K562 (cell line): Measurements from ENCODE around the gene DPH7. TPM values are rescaled to one million over a fixed set of nuclear protein-coding genes. Genes with fewer than 3 reads are reported as not detected.

ENCODE experiments used
- CHD4 ChIP-seq: fragments of 200-600 bp; sonication (generic); IDR thresholded peaks from 3 replicates; pipeline ENCODE4 v1.6.1; 2012; ENCODE audit warnings: low read depth, mild to moderate bottlenecking, mixed read lengths, low read length, inconsistent platforms; ENCODE audit not compliant: insufficient read depth, insufficient replicate concordance, poor library complexity, severe bottlenecking
- DEAF1 ChIP-seq: fragments of 450-650 bp; formaldehyde crosslinking; IDR thresholded peaks from 2 replicates; pipeline ENCODE4 v1.4.0; 2020; ENCODE audit warnings: mild to moderate bottlenecking, moderate library complexity
- DPF2 ChIP-seq: fragments of 450-650 bp; IDR thresholded peaks from 2 replicates; pipeline ENCODE4 v1.6.1; 2016
- EHMT2 ChIP-seq: fragments of 450-650 bp; IDR thresholded peaks from 2 replicates; pipeline ENCODE4 v1.6.1; 2018; ENCODE audit warnings: antibody characterized with exemption
- EP400 ChIP-seq: fragments of 450-650 bp; IDR thresholded peaks from 2 replicates; pipeline ENCODE4 v1.6.1; 2017; ENCODE audit warnings: antibody characterized with exemption, mild to moderate bottlenecking, moderate library complexity
- GABPA ChIP-seq: fragments of 200-800 bp; sonication (Bioruptor generic); conservative IDR thresholded peaks from 2 replicates; pipeline ENCODE4 v1.6.1; 2016; ENCODE audit warnings: low read depth, missing genetic modification characterization, missing compliant biosample characterization
- HMGXB4 ChIP-seq: sonication (generic); formaldehyde crosslinking; IDR thresholded peaks from 2 replicates; pipeline ENCODE4 v1.8.1; 2023; ENCODE audit warnings: mild to moderate bottlenecking, missing genetic modification reagents
- LARP7 ChIP-seq: fragments of 450-650 bp; IDR thresholded peaks from 2 replicates; pipeline ENCODE4 v1.6.1; 2016
- MYNN ChIP-seq, 2 experiments: sonication (generic); formaldehyde crosslinking in 1 of 2; IDR thresholded peaks; 2 replicates each; pipeline versions ENCODE4 v1.5.0 to v1.6.1; 2016 to 2020; ENCODE audit warnings: antibody characterized with exemption in 1 of 2, missing genetic modification reagents in 1 of 2
- POLR2B ChIP-seq: fragments of 450-650 bp; IDR thresholded peaks from 2 replicates; pipeline ENCODE4 v1.6.1; 2018; ENCODE audit warnings: low read depth; ENCODE audit not compliant: partially characterized antibody
- PTTG1 ChIP-seq: fragments of 450-650 bp; IDR thresholded peaks from 2 replicates; pipeline ENCODE4 v1.6.1; 2016; ENCODE audit warnings: low read depth, mild to moderate bottlenecking, missing genetic modification characterization, missing compliant biosample characterization
- TAF7 ChIP-seq: fragments of 450-650 bp; IDR thresholded peaks from 2 replicates; pipeline ENCODE4 v1.6.1; 2016; ENCODE audit warnings: missing genetic modification characterization, missing compliant biosample characterization
- TOE1 ChIP-seq, 2 experiments: fragments of 450-650 bp in 1 of 2; sonication (generic) in 1 of 2; formaldehyde crosslinking in 1 of 2; IDR thresholded peaks; 2 replicates each; pipeline versions ENCODE4 v1.7.1 to v1.8.0; 2016 to 2022; ENCODE audit warnings: borderline replicate concordance in 2 of 2, mild to moderate bottlenecking in 2 of 2, antibody characterized with exemption in 1 of 2, inconsistent platforms in 1 of 2, low read depth in 1 of 2, missing genetic modification reagents in 1 of 2, moderate library complexity in 1 of 2
- XRCC5 ChIP-seq: fragments of 200-400 bp; formaldehyde crosslinking; IDR thresholded peaks from 2 replicates; pipeline ENCODE4 v1.6.1; 2017; ENCODE audit warnings: low read depth, mild to moderate bottlenecking, low read length
- ZFPM2 ChIP-seq: fragments of 250-450 bp; sonication (Bioruptor Pico); IDR thresholded peaks from 2 replicates; pipeline ENCODE4 v1.5.1; 2022; ENCODE audit warnings: mild to moderate bottlenecking
- ZNF217 ChIP-seq: sonication (generic); formaldehyde crosslinking; IDR thresholded peaks from 2 replicates; pipeline ENCODE4 v1.8.0; 2022; ENCODE audit warnings: mild to moderate bottlenecking, missing genetic modification reagents
- polyA plus RNA-seq, 8 experiments: library from polyadenylated mRNA; depleted of rRNA in 4 of 8; stranded (reverse) in 5 of 8; unstranded in 3 of 8; fragments of >200 nt; fragmentation: Nextera tagmentation in 2 of 8; fragmentation: Illumina TruSeq in 1 of 8; extraction: Ambion mirVana in 2 of 8; extraction: Trizol in 1 of 8; gene quantifications; 2 replicates each; pipeline versions ENCODE4 v1.2.1 to v1.2.3, GENCODE V29; 2011 to 2014; ENCODE audit warnings: inconsistent platforms in 1 of 8, missing spikeins in 1 of 8
- total RNA-seq, 7 experiments: library from RNA; depleted of rRNA in 6 of 7; stranded (reverse); fragments of >200 nt in 6 of 7; fragmentation: Illumina TruSeq in 2 of 7; extraction: Trizol in 2 of 7; gene quantifications; 2 replicates each; pipeline versions ENCODE4 v1.2.1 to v1.2.3, GENCODE V29; 2011 to 2021; ENCODE audit warnings: low replicate concordance in 1 of 7
- TF ChIP-seq, protein P1 (sequence below): fragments of 450-650 bp; IDR thresholded peaks from 2 replicates; pipeline ENCODE4 v1.7.1; 2018; ENCODE audit warnings: mild to moderate bottlenecking, low read depth; ENCODE audit not compliant: partially characterized antibody
- TF ChIP-seq, protein P2 (sequence below): sonication (generic); formaldehyde crosslinking; IDR thresholded peaks from 2 replicates; pipeline ENCODE4 v1.8.0; 2022; ENCODE audit warnings: missing genetic modification reagents, mild to moderate bottlenecking, borderline replicate concordance

The DPH7 gene
- total and polyA plus RNA-seq, 9 of the 15 experiments (the other 6 are each of a cell fraction or from before 2014, with no cell fraction given): 13.9 to 68.6 (median 41.3) TPM

GRCh38 chr9:137578518-137579258, at the start of gene DPH7 (continued):
- no peak for TF ChIP-seq PTTG1 (tag)
- TF ChIP-seq ZNF217 (CRISPR knock-in tag): no peak
- no peak for TF ChIP-seq CHD4
- no peak for TF ChIP-seq EHMT2
- peak; percentile 74; the same call in 1 of the 2 replicates for TF ChIP-seq HMGXB4 (CRISPR knock-in tag)
- no peak for TF ChIP-seq LARP7
- TF ChIP-seq XRCC5: peak; percentile 98
- 0 out of 2 replicates have a peak, but pooled peaks have one; percentile 49 for TF ChIP-seq TOE1 (IDR thresholded peaks at IDR 0.05; ENCODE audit: borderline replicate concordance)
- TF ChIP-seq TOE1 (CRISPR knock-in tag; IDR thresholded peaks at IDR 0.05; ENCODE audit: borderline replicate concordance, low read depth): 0 out of 2 replicates have a peak, but pooled peaks have one; percentile 8
- TF ChIP-seq ZFPM2 (CRISPR knock-in tag): no peak
- 0 out of 2 replicates have a peak, but pooled peaks have one; percentile 12 for TF ChIP-seq DEAF1 (CRISPR knock-in tag)
- TF ChIP-seq MYNN (IDR thresholded peaks at IDR 0.05): no peak
- TF ChIP-seq MYNN (CRISPR knock-in tag; IDR thresholded peaks at IDR 0.05): no peak
- peak; percentile 58 for TF ChIP-seq POLR2B
- TF ChIP-seq, protein P1, sequence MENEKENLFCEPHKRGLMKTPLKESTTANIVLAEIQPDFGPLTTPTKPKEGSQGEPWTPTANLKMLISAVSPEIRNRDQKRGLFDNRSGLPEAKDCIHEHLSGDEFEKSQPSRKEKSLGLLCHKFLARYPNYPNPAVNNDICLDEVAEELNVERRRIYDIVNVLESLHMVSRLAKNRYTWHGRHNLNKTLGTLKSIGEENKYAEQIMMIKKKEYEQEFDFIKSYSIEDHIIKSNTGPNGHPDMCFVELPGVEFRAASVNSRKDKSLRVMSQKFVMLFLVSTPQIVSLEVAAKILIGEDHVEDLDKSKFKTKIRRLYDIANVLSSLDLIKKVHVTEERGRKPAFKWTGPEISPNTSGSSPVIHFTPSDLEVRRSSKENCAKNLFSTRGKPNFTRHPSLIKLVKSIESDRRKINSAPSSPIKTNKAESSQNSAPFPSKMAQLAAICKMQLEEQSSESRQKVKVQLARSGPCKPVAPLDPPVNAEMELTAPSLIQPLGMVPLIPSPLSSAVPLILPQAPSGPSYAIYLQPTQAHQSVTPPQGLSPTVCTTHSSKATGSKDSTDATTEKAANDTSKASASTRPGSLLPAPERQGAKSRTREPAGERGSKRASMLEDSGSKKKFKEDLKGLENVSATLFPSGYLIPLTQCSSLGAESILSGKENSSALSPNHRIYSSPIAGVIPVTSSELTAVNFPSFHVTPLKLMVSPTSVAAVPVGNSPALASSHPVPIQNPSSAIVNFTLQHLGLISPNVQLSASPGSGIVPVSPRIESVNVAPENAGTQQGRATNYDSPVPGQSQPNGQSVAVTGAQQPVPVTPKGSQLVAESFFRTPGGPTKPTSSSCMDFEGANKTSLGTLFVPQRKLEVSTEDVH: peak; percentile 86
- TF ChIP-seq EP400: peak; percentile 88
- TF ChIP-seq GABPA (tag): peak; percentile 100
- TF ChIP-seq, protein P2, sequence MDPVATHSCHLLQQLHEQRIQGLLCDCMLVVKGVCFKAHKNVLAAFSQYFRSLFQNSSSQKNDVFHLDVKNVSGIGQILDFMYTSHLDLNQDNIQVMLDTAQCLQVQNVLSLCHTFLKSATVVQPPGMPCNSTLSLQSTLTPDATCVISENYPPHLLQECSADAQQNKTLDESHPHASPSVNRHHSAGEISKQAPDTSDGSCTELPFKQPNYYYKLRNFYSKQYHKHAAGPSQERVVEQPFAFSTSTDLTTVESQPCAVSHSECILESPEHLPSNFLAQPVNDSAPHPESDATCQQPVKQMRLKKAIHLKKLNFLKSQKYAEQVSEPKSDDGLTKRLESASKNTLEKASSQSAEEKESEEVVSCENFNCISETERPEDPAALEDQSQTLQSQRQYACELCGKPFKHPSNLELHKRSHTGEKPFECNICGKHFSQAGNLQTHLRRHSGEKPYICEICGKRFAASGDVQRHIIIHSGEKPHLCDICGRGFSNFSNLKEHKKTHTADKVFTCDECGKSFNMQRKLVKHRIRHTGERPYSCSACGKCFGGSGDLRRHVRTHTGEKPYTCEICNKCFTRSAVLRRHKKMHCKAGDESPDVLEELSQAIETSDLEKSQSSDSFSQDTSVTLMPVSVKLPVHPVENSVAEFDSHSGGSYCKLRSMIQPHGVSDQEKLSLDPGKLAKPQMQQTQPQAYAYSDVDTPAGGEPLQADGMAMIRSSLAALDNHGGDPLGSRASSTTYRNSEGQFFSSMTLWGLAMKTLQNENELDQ (CRISPR knock-in tag): no peak
- TF ChIP-seq DPF2: no peak
- TF ChIP-seq TAF7: no peak
